Parathyroid adenoma (tissue), 2 donors: ENCODE results near the gene CLDN24.

ENCODE experiments used
- H2AFZ ChIP-seq: fragments of 300-600 bp; sonication (generic); one replicate; pipeline ENCODE4 v1.7.0; 2017; ENCODE audit warnings: antibody characterized with exemption, mild to moderate bottlenecking
- H3K27ac ChIP-seq: fragments of 300-600 bp; sonication (generic); one replicate; pipeline ENCODE4 v1.7.0; 2017
- H3K27me3 ChIP-seq: fragments of 300-600 bp; sonication (generic); one replicate; pipeline ENCODE4 v1.7.0; 2017; ENCODE audit warnings: low read length; ENCODE audit not compliant: control insufficient read depth, insufficient read depth
- H3K36me3 ChIP-seq: fragments of 300-600 bp; sonication (generic); one replicate; pipeline ENCODE4 v1.7.0; 2017; ENCODE audit warnings: low read length; ENCODE audit not compliant: control insufficient read depth, insufficient read depth
- H3K4me1 ChIP-seq: fragments of 300-600 bp; sonication (generic); one replicate; pipeline ENCODE4 v1.7.0; 2017; ENCODE audit warnings: control low read depth
- H3K4me2 ChIP-seq: fragments of 300-600 bp; sonication (generic); one replicate; pipeline ENCODE4 v1.7.0; 2017; ENCODE audit warnings: low read length
- H3K4me3 ChIP-seq: fragments of 300-600 bp; sonication (generic); one replicate; pipeline ENCODE4 v1.7.0; 2017; ENCODE audit warnings: low read depth, low read length
- H3K79me2 ChIP-seq: fragments of 300-600 bp; sonication (generic); one replicate; pipeline ENCODE4 v1.7.0; 2017; ENCODE audit warnings: control low read depth
- H3K9ac ChIP-seq: fragments of 300-600 bp; sonication (generic); one replicate; pipeline ENCODE4 v1.7.0; 2017; ENCODE audit warnings: mild to moderate bottlenecking
- H3K9me3 ChIP-seq: fragments of 300-600 bp; sonication (generic); one replicate; pipeline ENCODE4 v1.7.0; 2017; ENCODE audit warnings: low read length; ENCODE audit not compliant: control insufficient read depth
- CTCF ChIP-seq: fragments of 300-600 bp; sonication (generic); IDR thresholded peaks from one replicate; pipeline ENCODE4 v1.7.0; 2017; ENCODE audit warnings: antibody characterized with exemption, mild to moderate bottlenecking
- donor health status: primary hyperparathyroidism.

The CLDN24 gene

GRCh38 chr4:183291070-183291469 lies 31.2 kb downstream of the CLDN24 start:
- Histone ChIP-seq H3K4me1 (no peaks in the 10 kb centered on the region), H3K9ac (no peak overlapping the region), H3K4me3 (no peak overlapping the region), H3K36me3 (no peaks in the 10 kb centered on the region), H3K4me2 (no peak overlapping the region), H3K27me3 (no peaks in the 10 kb centered on the region), H3K79me2 (no peaks in the 10 kb centered on the region), H3K9me3 (no peaks in the 10 kb centered on the region), H2AFZ (no peak overlapping the region), H3K27ac (no peak overlapping the region)
- no peak for TF ChIP-seq CTCF

GRCh38 chr4:183289688-183290087 lies 32.5 kb downstream of the CLDN24 start:
- no peak for TF ChIP-seq CTCF

GRCh38 chr4:183288955-183289354 lies 33.3 kb downstream of the CLDN24 start:
- Histone ChIP-seq H3K4me1 (no peaks in the 10 kb centered on the region), H3K79me2 (no peaks in the 10 kb centered on the region), H3K9me3 (no peaks in the 10 kb centered on the region), H3K4me2 (no peak overlapping the region), H2AFZ (no peak overlapping the region), H3K9ac (no peak overlapping the region), H3K36me3 (no peaks in the 10 kb centered on the region), H3K27ac (no peak overlapping the region), H3K27me3 (no peaks in the 10 kb centered on the region), H3K4me3 (no peak overlapping the region)
- no peak for TF ChIP-seq CTCF

More at GRCh38 chr4:183289688-183290087, 32.5 kb downstream of the CLDN24 start:
- no peak overlapping the region for H3K4me3 ChIP-seq
- H2AFZ ChIP-seq = no peak overlapping the region
- H3K4me1 ChIP-seq = no peaks in the 10 kb centered on the region
- H3K27me3 ChIP-seq = no peaks in the 10 kb centered on the region
- no peaks in the 10 kb centered on the region for H3K36me3 ChIP-seq
- no peak overlapping the region for H3K4me2 ChIP-seq
- H3K9me3 ChIP-seq = no peaks in the 10 kb centered on the region
- no peak overlapping the region for H3K27ac ChIP-seq
- H3K9ac ChIP-seq = no peak overlapping the region
- H3K79me2 ChIP-seq = no peaks in the 10 kb centered on the region

- Histone ChIP-seq H3K27ac (no peak overlapping the region), H3K9me3 (no peaks in the 10 kb centered on the region), H3K4me2 (no peak overlapping the region), H3K79me2 (no peaks in the 10 kb centered on the region), H3K27me3 (no peaks in the 10 kb centered on the region), H3K4me3 (no peak overlapping the region), H3K36me3 (no peaks in the 10 kb centered on the region), H3K4me1 (no peaks in the 10 kb centered on the region), H3K9ac (no peak overlapping the region), H2AFZ (no peak overlapping the region)
- no peak for TF ChIP-seq CTCF
These were observed 34.5 kb downstream of the CLDN24 start for GRCh38 chr4:183287677-183288076.

GRCh38 chr4:183287309-183287659 lies 34.9 kb downstream of the CLDN24 start:
- no peaks in the 10 kb centered on the region for H3K9me3 ChIP-seq
- no peaks in the 10 kb centered on the region for H3K27me3 ChIP-seq
- no peaks in the 10 kb centered on the region for H3K79me2 ChIP-seq
- H3K4me3 ChIP-seq = no peak overlapping the region
- no peak overlapping the region for H2AFZ ChIP-seq
- no peak for TF ChIP-seq CTCF
- no peaks in the 10 kb centered on the region for H3K36me3 ChIP-seq
- H3K9ac ChIP-seq = no peak overlapping the region
- H3K4me2 ChIP-seq = no peak overlapping the region
- H3K27ac ChIP-seq = no peak overlapping the region
- H3K4me1 ChIP-seq = no peaks in the 10 kb centered on the region
